ENCODE results near the gene BMF. TPM values are rescaled to one million over a fixed set of nuclear protein-coding genes. Genes with fewer than 3 reads are reported as not detected.
A peak's percentile ranks its signal among the peaks of the same experiment; 100 is the strongest.

The BMF gene
- total RNA-seq, 6 donors from 2014 or later: 9.9 to 118 (median 26.2) TPM

- H3K4me3 ChIP-seq: no peak overlapping the region
- WGBS, 2 donors: 3 to 5% methylated on average over 10 to 12 of the region's 12 CpGs
- DNase-seq (peak; percentile 86 to 92), ATAC-seq (ENCODE audit: low FRiP score in 2 of 2) (peak; percentile 83 to 92)
- no peaks in the 10 kb centered on the region for H3K9me3 ChIP-seq
- peaks cover 87 to 90% (median 87%) of the 10 kb centered on the region in 4 donors for H3K4me1 ChIP-seq
- H3K27ac ChIP-seq: peak overlapping the region; percentile 80 to 92 (median 88)
- H3K27me3 ChIP-seq: no peaks in the 10 kb centered on the region
- no peaks in the 10 kb centered on the region for H3K36me3 ChIP-seq
- TF ChIP-seq, protein P1, sequence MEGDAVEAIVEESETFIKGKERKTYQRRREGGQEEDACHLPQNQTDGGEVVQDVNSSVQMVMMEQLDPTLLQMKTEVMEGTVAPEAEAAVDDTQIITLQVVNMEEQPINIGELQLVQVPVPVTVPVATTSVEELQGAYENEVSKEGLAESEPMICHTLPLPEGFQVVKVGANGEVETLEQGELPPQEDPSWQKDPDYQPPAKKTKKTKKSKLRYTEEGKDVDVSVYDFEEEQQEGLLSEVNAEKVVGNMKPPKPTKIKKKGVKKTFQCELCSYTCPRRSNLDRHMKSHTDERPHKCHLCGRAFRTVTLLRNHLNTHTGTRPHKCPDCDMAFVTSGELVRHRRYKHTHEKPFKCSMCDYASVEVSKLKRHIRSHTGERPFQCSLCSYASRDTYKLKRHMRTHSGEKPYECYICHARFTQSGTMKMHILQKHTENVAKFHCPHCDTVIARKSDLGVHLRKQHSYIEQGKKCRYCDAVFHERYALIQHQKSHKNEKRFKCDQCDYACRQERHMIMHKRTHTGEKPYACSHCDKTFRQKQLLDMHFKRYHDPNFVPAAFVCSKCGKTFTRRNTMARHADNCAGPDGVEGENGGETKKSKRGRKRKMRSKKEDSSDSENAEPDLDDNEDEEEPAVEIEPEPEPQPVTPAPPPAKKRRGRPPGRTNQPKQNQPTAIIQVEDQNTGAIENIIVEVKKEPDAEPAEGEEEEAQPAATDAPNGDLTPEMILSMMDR (IDR thresholded peaks at IDR 0.05): no peak
- peak; percentile 52 to 67 for TF ChIP-seq POLR2AphosphoS5 (IDR thresholded peaks at IDR 0.05)
- TF ChIP-seq EP300 (IDR thresholded peaks at IDR 0.05): peak in 2 of 4 donors; percentile 68 to 75
- TF ChIP-seq POLR2A (IDR thresholded peaks at IDR 0.05): peak in 2 of 4 donors; percentile 41 to 66
These were observed 10.0 kb downstream of the BMF start for GRCh38 chr15:40098489-40099261.

DNA sequence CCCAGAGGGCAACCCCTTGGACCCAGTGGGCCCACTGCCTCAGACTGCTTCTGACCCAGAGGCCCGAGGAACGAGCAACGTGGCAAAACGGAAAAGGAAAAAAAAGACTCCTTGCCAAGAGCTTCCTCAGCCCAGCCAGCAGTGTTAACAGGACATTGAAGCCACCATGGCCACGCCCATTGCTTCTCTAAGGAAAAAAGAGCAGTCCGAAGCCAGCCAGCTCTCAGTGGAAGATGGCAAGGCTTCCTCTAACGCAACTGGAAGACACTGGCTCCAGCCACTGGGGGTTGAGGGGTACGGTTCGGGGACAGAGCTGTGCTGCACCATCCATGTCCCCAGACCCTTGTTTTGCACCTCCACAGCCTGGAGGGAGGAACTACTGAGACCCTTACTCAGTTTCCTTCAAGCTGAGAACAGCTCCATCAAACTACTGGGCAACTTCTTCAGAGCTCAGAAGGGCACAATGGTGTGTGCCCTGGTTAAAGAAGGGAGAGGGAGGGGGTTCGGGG lies 10.7 kb downstream of the BMF start:
- Histone ChIP-seq H3K27me3 (no peaks in the 10 kb centered on the region), H3K4me3 (no peak overlapping the region), H3K36me3 (no peaks in the 10 kb centered on the region), H3K9me3 (no peaks in the 10 kb centered on the region), H3K27ac (peak overlapping the region; percentile 80 to 92 (median 88)), H3K4me1 (peaks cover 87 to 90% (median 87%) of the 10 kb centered on the region in 4 donors)
- DNase-seq (peak in 1 of 2 donors; percentile 80), ATAC-seq (ENCODE audit: low FRiP score in 2 of 2) (peak in 1 of 2 donors; percentile 63)
- peak in 1 of 4 donors; percentile 27 for TF ChIP-seq POLR2A (IDR thresholded peaks at IDR 0.05)
- TF ChIP-seq POLR2AphosphoS5 (IDR thresholded peaks at IDR 0.05): no peak
- no peak for TF ChIP-seq EP300 (IDR thresholded peaks at IDR 0.05)
- TF ChIP-seq, protein P1 (IDR thresholded peaks at IDR 0.05): no peak
- 16 to 32% methylated on average over 7 to 10 of the region's 10 CpGs for WGBS, 2 donors

DNA sequence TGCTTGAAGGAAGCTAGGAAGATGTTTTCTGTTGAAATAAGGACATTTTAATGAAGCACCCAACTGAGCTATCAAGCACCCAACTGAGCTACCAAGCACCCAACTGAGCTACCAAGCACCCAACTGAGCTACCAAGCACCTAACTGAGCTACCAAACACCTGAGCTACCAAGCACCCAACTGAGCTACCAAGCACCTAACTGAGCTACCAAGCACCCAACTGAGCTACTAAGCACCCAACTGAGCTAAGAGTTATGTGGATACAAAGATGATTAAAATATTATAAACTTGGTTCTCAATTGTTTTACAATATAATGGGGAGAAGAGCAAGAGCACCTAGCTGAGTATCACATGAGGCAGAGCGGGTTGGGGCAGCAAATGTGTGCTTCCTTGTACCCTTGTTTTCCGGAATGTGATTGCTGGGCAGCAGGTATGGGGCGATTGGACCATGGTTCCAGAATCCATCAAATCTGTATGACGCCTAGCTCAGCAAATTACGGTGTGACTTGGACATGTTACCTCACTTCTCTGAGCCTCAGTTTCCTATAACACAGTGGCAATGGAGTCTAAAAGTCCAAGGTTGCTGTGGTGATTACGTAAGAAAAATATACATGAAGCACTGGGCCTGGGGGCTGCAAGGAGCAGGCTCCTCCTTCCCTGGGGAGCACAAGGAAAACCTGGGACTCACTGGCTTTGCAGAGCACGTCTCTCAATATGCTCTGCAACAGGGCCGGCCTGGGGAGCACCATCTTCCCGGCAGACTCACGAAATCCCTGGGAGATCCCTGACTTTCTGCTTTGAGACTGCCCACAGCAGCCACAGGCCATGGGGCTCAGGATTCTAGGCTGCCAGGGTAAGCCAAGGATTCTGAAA lies 11.3 kb downstream of the BMF start:
- Histone ChIP-seq H3K4me1 (peaks cover 87 to 90% (median 87%) of the 10 kb centered on the region in 4 donors), H3K4me3 (no peak overlapping the region), H3K9me3 (no peaks in the 10 kb centered on the region), H3K27me3 (no peaks in the 10 kb centered on the region), H3K36me3 (no peaks in the 10 kb centered on the region), H3K27ac (peak overlapping the region; percentile 80 to 92 (median 88))
- WGBS, 2 donors: 71 to 78% methylated on average over 6 to 10 of the region's 10 CpGs
- ATAC-seq (ENCODE audit: low FRiP score in 2 of 2) (no peak), DNase-seq (no peak)
- no peak for TF ChIP-seq POLR2A (IDR thresholded peaks at IDR 0.05)
- TF ChIP-seq, protein P1 (IDR thresholded peaks at IDR 0.05): no peak
- no peak for TF ChIP-seq POLR2AphosphoS5 (IDR thresholded peaks at IDR 0.05)
- no peak for TF ChIP-seq EP300 (IDR thresholded peaks at IDR 0.05)

DNA sequence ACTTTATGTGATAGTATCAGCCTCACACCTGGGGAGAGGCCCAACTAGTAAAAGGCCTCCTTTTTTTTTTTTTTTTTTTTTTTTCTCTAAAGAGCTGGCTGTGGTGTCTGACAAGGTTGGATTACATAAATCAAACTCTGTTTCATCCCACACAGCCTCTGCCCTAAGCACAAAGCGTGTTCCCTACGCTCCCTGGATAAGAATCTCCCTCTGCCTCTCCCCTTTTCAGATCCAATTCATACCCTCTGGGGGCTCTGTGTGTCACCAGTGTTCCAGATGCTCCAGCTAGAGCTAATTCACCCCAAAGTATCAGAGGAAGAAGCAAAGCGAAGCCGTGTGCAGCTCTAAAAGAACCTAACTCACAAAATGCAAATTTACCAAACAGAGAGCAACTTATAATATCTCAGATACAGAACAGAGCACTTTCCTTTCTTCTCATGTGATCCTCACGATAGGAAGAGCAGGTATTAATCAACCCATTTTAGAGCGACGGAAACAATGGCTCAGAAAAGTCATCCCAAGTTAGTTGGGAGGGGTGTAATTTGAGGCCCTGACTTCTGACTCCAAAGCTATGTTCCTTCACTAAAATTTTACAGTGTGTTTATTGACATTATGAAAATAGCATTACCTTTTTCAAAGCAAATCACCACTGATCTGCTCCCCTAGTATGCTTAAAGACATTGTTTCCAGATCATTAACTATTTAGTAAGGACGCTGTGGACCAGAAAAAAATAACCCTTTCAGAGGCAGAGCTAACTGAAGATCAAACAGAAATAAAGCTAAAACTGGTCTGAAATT lies 12.4 kb downstream of the BMF start:
- no peaks in the 10 kb centered on the region for H3K9me3 ChIP-seq
- H3K36me3 ChIP-seq: no peaks in the 10 kb centered on the region
- peak overlapping the region in 2 of 4 donors; percentile 57 to 62 for H3K27ac ChIP-seq
- ATAC-seq (ENCODE audit: low FRiP score in 2 of 2): no peak
- 81 to 82% methylated on average over 8 of the region's 8 CpGs for WGBS, 2 donors
- H3K4me1 ChIP-seq: peaks cover 85 to 90% (median 86%) of the 10 kb centered on the region in 4 donors
- H3K27me3 ChIP-seq: no peaks in the 10 kb centered on the region
- TF ChIP-seq EP300 (IDR thresholded peaks at IDR 0.05): no peak
- no peak for TF ChIP-seq POLR2A (IDR thresholded peaks at IDR 0.05)
- H3K4me3 ChIP-seq: no peak overlapping the region
- no peak for DNase-seq

All from upper lobe of left lung (tissue), 6 donors.